Activated CD4-positive, alpha-beta memory T cell treated with anti-CD3 and anti-CD28 coated beads for 36 hours (primary cell): Measurements from ENCODE around the gene EVI2B. TPM values are rescaled to one million over a fixed set of nuclear protein-coding genes. Genes with fewer than 3 reads are reported as not detected.
"Not testable (repeated sequence)": the region's sequence is repeated elsewhere in the genome, so short reads cannot be mapped to it uniquely, and the experiment has no call there.

Experiments
- CTCF ChIA-PET: fragments of 350-600 bp; sonication (Branson Sonifier 250); formaldehyde crosslinking; loops from one replicate; lab custom pipeline; 2021; ENCODE audit warnings: antibody characterized with exemption, inconsistent platforms; lab: Charles Lee
- POLR2A ChIA-PET: fragments of 350-600 bp; sonication (Branson Sonifier 250); formaldehyde crosslinking; loops from one replicate; lab custom pipeline; 2021; ENCODE audit warnings: antibody characterized with exemption; lab: Charles Lee
- DNase-seq: peaks from one replicate; pipeline ENCODE4 v3.0.0-alpha.2; 2020
- H3K27ac Mint-ChIP-seq: one replicate; pipeline ENCODE4 v1.8.0; 2021; ENCODE audit warnings: mixed read lengths
- H3K27me3 Mint-ChIP-seq: one replicate; pipeline ENCODE4 v1.8.0; 2021; ENCODE audit warnings: mixed read lengths
- H3K36me3 Mint-ChIP-seq: one replicate; pipeline ENCODE4 v1.8.0; 2021; ENCODE audit warnings: mixed read lengths
- H3K4me1 Mint-ChIP-seq: one replicate; pipeline ENCODE4 v1.8.0; 2021; ENCODE audit warnings: low read depth, mixed read lengths
- H3K4me3 Mint-ChIP-seq: one replicate; pipeline ENCODE4 v1.8.0; 2021; ENCODE audit warnings: mild to moderate bottlenecking, mixed read lengths
- H3K9me3 Mint-ChIP-seq: one replicate; pipeline ENCODE4 v1.8.0; 2021; ENCODE audit warnings: mixed read lengths
- intact Hi-C: fragments of 100-400 bp; cut with micrococcal nuclease; formaldehyde crosslinking; loops from one replicate; pipeline ENCODE4 v1.15.1; 2023
- total RNA-seq, 2 experiments: library from RNA; stranded (reverse); gene quantifications; one replicate each; pipeline ENCODE4 v1.2.3, GENCODE V29; 2021

Gene EVI2B
- total RNA-seq, 2 experiments from 2014 or later, result 14.1 to 15.9 TPM

DNA sequence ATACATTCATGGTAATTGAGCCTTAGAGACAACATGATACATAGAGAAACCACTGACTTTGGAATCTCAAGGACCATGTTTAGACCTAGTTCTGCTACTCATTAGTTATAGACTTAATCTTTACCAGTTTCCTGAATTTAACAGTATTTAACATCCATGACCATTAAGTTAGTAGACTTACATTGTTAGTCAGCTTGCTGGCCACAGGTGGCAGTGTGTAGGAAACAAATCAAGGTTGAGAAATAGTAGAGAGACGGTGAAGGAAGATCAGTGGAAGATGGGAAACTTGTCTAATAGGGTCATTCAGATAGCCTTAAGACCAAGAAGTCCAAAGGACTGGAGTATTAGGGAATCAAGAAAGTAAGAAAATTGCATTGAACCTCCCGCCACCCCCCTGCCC lies 47.8 kb downstream of the EVI2B start:
- Mint-ChIP-seq H3K27ac (no peak overlapping the region), H3K36me3 (peaks cover 21% of the 10 kb centered on the region), H3K9me3 (no peaks in the 10 kb centered on the region), H3K27me3 (no peaks in the 10 kb centered on the region), H3K4me3 (no peak overlapping the region), H3K4me1 (no peaks in the 10 kb centered on the region)
- ChIA-PET POLR2A (no interaction called here), CTCF (interaction anchor here (1.3 to 1.7 kb wide), 2 partner anchors 14 to 107 kb away, joined by 6 to 7 read pairs; no protein-coding TSS in a partner anchor)
- intact Hi-C loops, result loop anchor here (2.0 kb wide), 1 partner anchor 107 kb away; no protein-coding TSS in a partner anchor
- no peak for DNase-seq

DNA sequence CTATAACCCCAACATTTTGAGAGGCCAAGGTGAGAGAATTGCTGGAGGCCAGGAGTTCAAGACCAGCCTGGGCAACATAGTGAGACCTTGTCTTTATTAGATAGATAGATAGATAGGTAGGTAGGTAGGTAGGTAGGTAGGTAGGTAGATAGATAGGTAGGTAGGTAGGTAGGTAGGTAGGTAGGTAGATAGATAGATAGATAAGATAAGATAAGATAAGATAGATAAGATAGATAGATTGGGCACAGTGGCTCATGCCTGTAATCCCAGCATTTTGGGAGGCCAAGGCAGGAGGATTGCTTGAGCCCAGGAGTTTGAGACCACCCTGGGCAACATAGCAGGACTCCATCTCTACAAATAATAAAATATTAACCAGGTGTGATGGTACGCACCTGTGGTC lies 50.9 kb downstream of the EVI2B start:
- H3K27ac Mint-ChIP-seq, H3K9me3 Mint-ChIP-seq, H3K27me3 Mint-ChIP-seq, DNase-seq, H3K4me1 Mint-ChIP-seq, intact Hi-C loops, H3K4me3 Mint-ChIP-seq, POLR2A ChIA-PET: not testable (repeated sequence)
- H3K36me3 Mint-ChIP-seq, result peaks cover 17% of the 10 kb centered on the region
- CTCF ChIA-PET, result interaction anchor here (1.5 kb wide), 1 partner anchor 110 kb away, joined by 4 read pairs; no protein-coding TSS in a partner anchor

DNA sequence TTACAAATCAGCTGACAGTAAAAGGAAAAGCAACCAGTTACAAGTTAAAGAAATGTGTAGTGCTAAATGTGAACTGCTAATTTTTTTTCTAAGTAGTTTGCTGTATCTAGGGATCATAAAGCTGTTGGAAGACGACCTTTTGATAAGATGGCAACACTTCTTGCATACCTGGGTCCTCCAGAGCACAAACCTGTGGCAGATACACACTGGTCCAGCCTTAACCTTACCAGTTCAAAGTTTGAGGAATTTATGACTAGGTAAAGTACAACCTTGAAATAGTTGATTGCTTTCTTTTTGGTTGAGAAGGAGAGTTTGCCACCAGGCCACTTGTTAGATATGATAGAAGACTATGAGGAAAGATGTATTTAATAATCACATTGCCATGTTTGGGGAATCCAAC lies 52.3 kb downstream of the EVI2B start:
- no peaks in the 10 kb centered on the region for H3K27me3 Mint-ChIP-seq
- peaks cover 11% of the 10 kb centered on the region for H3K36me3 Mint-ChIP-seq
- POLR2A ChIA-PET, result no interaction called here
- intact Hi-C loops, result no loop called here
- H3K4me3 Mint-ChIP-seq, result no peak overlapping the region
- no peaks in the 10 kb centered on the region for H3K9me3 Mint-ChIP-seq
- no peak overlapping the region for H3K27ac Mint-ChIP-seq
- DNase-seq, result no peak
- no peaks in the 10 kb centered on the region for H3K4me1 Mint-ChIP-seq
- CTCF ChIA-PET, result interaction anchor here (0.7 kb wide), 1 partner anchor 193 kb away, joined by 3 read pairs; no protein-coding TSS in a partner anchor

DNA sequence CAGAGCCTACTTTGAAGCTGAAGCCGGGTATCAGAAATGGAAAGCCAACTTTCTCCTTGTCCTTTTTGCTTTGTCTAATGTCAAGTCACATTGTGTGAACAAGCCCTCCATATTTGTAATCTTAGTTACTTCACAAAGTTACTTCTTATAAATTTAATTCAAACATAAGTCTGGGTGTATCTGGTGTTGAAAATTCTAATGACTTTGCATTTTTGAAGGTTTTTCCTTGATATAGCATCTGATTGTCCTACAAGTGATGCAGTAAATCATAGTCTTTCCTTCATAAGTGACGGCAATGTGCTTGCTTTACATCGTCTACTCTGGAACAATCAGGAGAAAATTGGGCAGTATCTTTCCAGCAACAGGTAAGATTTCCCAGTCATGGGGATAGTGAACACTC lies 53.7 kb downstream of the EVI2B start:
- Mint-ChIP-seq H3K4me1 (no peaks in the 10 kb centered on the region), H3K9me3 (no peaks in the 10 kb centered on the region), H3K4me3 (no peak overlapping the region), H3K27ac (no peak overlapping the region), H3K27me3 (no peaks in the 10 kb centered on the region), H3K36me3 (peaks cover 6% of the 10 kb centered on the region)
- ChIA-PET CTCF (no interaction called here), POLR2A (no interaction called here)
- no peak for DNase-seq
- intact Hi-C loops, result no loop called here

DNA sequence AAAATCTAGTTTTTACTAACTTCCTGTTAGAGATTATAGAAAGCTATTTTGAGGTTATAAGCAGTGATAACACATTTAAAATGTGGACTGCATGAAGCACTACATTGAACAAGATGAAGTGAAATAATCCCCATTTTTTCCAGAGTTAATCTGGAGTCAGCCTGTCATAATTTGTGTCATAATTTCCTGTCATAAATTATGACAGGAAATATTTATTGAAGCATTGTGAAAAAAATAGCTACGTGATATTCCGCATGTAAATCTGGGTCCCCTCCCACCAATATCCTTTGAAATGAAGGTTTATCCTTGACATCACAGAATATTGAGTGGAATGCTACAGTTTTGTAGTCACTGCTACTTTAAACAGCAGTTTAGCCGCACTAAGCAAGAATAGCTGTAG lies 56.9 kb downstream of the EVI2B start:
- intact Hi-C loops, result no loop called here
- CTCF ChIA-PET, result interaction anchor here (0.8 kb wide), 1 partner anchor 116 kb away, joined by 4 read pairs; no protein-coding TSS in a partner anchor
- POLR2A ChIA-PET, result no interaction called here
- Mint-ChIP-seq H3K4me1 (no peaks in the 10 kb centered on the region), H3K27me3 (no peaks in the 10 kb centered on the region), H3K9me3 (no peaks in the 10 kb centered on the region), H3K27ac (no peak overlapping the region), H3K4me3 (no peak overlapping the region), H3K36me3 (peaks cover 6% of the 10 kb centered on the region)
- DNase-seq, result no peak

DNA sequence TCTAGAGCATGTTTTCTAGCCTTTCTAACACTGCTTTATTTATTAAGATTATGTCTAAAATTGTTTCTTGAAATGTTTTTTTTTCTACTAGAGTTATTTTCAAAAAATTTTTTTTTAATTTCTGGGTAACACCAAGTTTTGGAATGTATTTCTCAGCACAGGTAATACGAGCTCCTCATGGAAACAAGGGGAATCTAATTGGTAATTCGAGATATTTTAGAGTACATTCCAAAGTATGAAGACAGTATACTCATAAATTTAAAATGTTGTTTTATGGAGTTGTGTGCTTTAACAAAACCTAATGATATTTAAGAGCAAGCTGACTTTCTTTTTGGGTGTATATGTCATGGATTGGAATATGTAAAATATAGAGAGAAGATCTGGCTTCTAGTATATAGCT lies 59.2 kb downstream of the EVI2B start:
- ChIA-PET CTCF (interaction anchor here (1.1 to 1.4 kb wide), 2 partner anchors 39 to 118 kb away, joined by 3 to 4 read pairs; no protein-coding TSS in a partner anchor), POLR2A (no interaction called here)
- Mint-ChIP-seq H3K27ac (no peak overlapping the region), H3K27me3 (no peaks in the 10 kb centered on the region), H3K4me3 (no peak overlapping the region), H3K36me3 (no peaks in the 10 kb centered on the region), H3K9me3 (no peaks in the 10 kb centered on the region), H3K4me1 (no peaks in the 10 kb centered on the region)
- no peak for DNase-seq
- intact Hi-C loops, result no loop called here

Other genes with a start within 250 kb of the EVI2B start
- 10 to 100 TPM; 26.5 to 27.0 TPM for gene NF1, start 219.1 kb downstream of the EVI2B start, total RNA-seq
- gene OMG, start 16.8 kb downstream of the EVI2B start, total RNA-seq, result under 1 TPM; 0.15 to 0.19 TPM
- 10 to 100 TPM; 24.5 to 25.5 TPM for gene EVI2A, start 7.6 kb upstream of the EVI2B start, total RNA-seq
- gene RAB11FIP4, start 77.6 kb upstream of the EVI2B start, total RNA-seq, result 10 to 100 TPM; 35.0 to 35.6 TPM